HCT116 (cell line): ENCODE measurements around the gene POU2F3. TPM values are rescaled to one million over a fixed set of nuclear protein-coding genes. Genes with fewer than 3 reads are reported as not detected.

Experiments used
- ATAC-seq: fragments of 200-7000 bp; cut with Tn5 transposase; 2 replicates; pipeline ENCODE4 v1.9.1; 2020; ENCODE audit warnings: mild to moderate bottlenecking, moderate library complexity
- BruUV-seq: library from RNA; stranded (reverse); fragments of 400-500 nt; replicated peaks from 2 replicates; lab custom pipeline; 2021; lab: Mats Ljungman, UMichigan
- CTCF ChIA-PET: fragments of 300-600 bp; sonication (Branson Sonifier 250); formaldehyde crosslinking; loops from one replicate; lab custom pipeline; 2021; ENCODE audit warnings: antibody characterized with exemption; lab: Charles Lee
- POLR2A ChIA-PET: fragments of 300-600, 350-600 bp; sonication (Branson Sonifier 250); formaldehyde crosslinking; loops from one replicate; lab custom pipeline; 2021; ENCODE audit warnings: antibody characterized with exemption; lab: Charles Lee
- RAD21 ChIA-PET, 2 experiments: fragments of 300-600 bp; sonication (Branson Sonifier 250); formaldehyde crosslinking; loops; one replicate each; lab custom pipeline; 2023; ENCODE audit warnings: low total read pairs in 2 of 2; ENCODE audit not compliant: uncharacterized antibody in 2 of 2, unreplicated experiment in 2 of 2, low non-redundant PET in 1 of 2; lab: Charles Lee
- DNase-seq: peaks from one replicate; pipeline ENCODE4 v3.0.0-alpha.2; 2010; ENCODE audit warnings: low read depth, low spot score
- H2AFZ ChIP-seq: fragments of 200-600 bp; shearing (Covaris generic), sonication (generic); 2 replicates; pipeline ENCODE4 v1.6.1; 2017; ENCODE audit warnings: low read depth, mixed run types, mixed read lengths, antibody characterized with exemption, low read length; ENCODE audit not compliant: poor library complexity, severe bottlenecking
- H3K27ac ChIP-seq: 2 replicates; pipeline ENCODE4 v1.5.1; 2012; ENCODE audit warnings: low read depth, low read length
- H3K27me3 ChIP-seq: fragments of 200-600 bp; sonication (generic); 2 replicates; pipeline ENCODE4 v1.6.1; 2016; ENCODE audit warnings: mixed run types, low read length, mixed read lengths; ENCODE audit not compliant: insufficient read depth
- H3K36me3 ChIP-seq, 2 experiments: fragments of 200-500 bp in 1 of 2; fragments of 200-600 bp in 1 of 2; sonication (Bioruptor generic) in 1 of 2; sonication (generic) in 1 of 2; 2 replicates each; pipeline versions ENCODE4 v1.5.1 to v1.6.1; 2014 to 2016; ENCODE audit warnings: low read length in 2 of 2, inconsistent platforms in 1 of 2, mixed read lengths in 1 of 2, mixed run types in 1 of 2; ENCODE audit not compliant: insufficient read depth in 2 of 2, control insufficient read depth in 1 of 2
- H3K4me1 ChIP-seq, 2 experiments: fragments of 200-600 bp in 1 of 2; sonication (generic) in 1 of 2; 2 replicates each; pipeline versions ENCODE4 v1.5.1 to v1.6.1; 2012 to 2017; ENCODE audit warnings: low read length in 2 of 2, inconsistent platforms in 1 of 2, mild to moderate bottlenecking in 1 of 2, mixed read lengths in 1 of 2, mixed run types in 1 of 2, moderate library complexity in 1 of 2; ENCODE audit not compliant: insufficient read depth in 2 of 2, control insufficient read depth in 1 of 2
- H3K4me2 ChIP-seq: fragments of 200-600 bp; sonication (generic); 2 replicates; pipeline ENCODE4 v1.6.1; 2017; ENCODE audit warnings: mixed run types, low read length, mixed read lengths
- H3K4me3 ChIP-seq, 2 experiments: fragments of 200-600 bp in 1 of 2; sonication (generic) in 1 of 2; replicated peaks in 1 of 2; 2 replicates each; pipeline ENCODE4 v1.5.1; 2011 to 2016; ENCODE audit warnings: low read length in 2 of 2, control low read depth in 1 of 2, low read depth in 1 of 2, mild to moderate bottlenecking in 1 of 2, mixed read lengths in 1 of 2, mixed run types in 1 of 2
- H3K79me2 ChIP-seq: fragments of 200-600 bp; sonication (generic); 2 replicates; pipeline ENCODE4 v1.6.1; 2017; ENCODE audit warnings: mild to moderate bottlenecking, mixed run types, low read length, moderate library complexity, mixed read lengths; ENCODE audit not compliant: insufficient read depth
- H3K9ac ChIP-seq: fragments of 200-600 bp; sonication (generic); 2 replicates; pipeline ENCODE4 v1.6.1; 2016; ENCODE audit warnings: low read length, mixed read lengths
- H3K9me2 ChIP-seq: fragments of 200-600 bp; sonication (generic), shearing (Covaris generic); 2 replicates; pipeline ENCODE4 v1.6.1; 2017; ENCODE audit warnings: mixed run types, mild to moderate bottlenecking, moderate library complexity; ENCODE audit not compliant: insufficient read depth
- H3K9me3 ChIP-seq, 2 experiments: fragments of 200-500 bp in 1 of 2; fragments of 200-600 bp in 1 of 2; sonication (Bioruptor generic) in 1 of 2; sonication (generic) in 1 of 2; 2 replicates each; pipeline ENCODE4 v1.6.1; 2014 to 2017; ENCODE audit warnings: low read length in 2 of 2, mixed read lengths in 2 of 2, inconsistent platforms in 1 of 2, low read depth in 1 of 2, mild to moderate bottlenecking in 1 of 2, mixed run types in 1 of 2, moderate library complexity in 1 of 2; ENCODE audit not compliant: control insufficient read depth in 1 of 2, insufficient read depth in 1 of 2
- H4K20me1 ChIP-seq: fragments of 200-600 bp; sonication (generic), shearing (Covaris generic); 2 replicates; pipeline ENCODE4 v1.6.1; 2017; ENCODE audit warnings: mixed run types, mild to moderate bottlenecking, moderate library complexity; ENCODE audit not compliant: insufficient read depth
- CBX3 ChIP-seq: IDR thresholded peaks from 2 replicates; pipeline ENCODE4 v1.6.1; 2012; ENCODE audit warnings: low read depth
- EGR1 ChIP-seq: IDR thresholded peaks from 2 replicates; pipeline ENCODE4 v1.6.1; 2012; ENCODE audit warnings: low read depth
- EZH2 ChIP-seq: fragments of 200-600 bp; sonication (generic); IDR thresholded peaks from 2 replicates; pipeline ENCODE4 v1.6.1; 2017; ENCODE audit warnings: antibody characterized with exemption, mixed run types
- FOSL1 ChIP-seq: IDR thresholded peaks from 2 replicates; pipeline ENCODE4 v1.6.1; 2012; ENCODE audit warnings: low read depth
- JUND ChIP-seq: IDR thresholded peaks from 2 replicates; pipeline ENCODE4 v1.6.1; 2012
- POLR2A ChIP-seq: IDR thresholded peaks from 2 replicates; pipeline ENCODE4 v1.7.0; 2011; ENCODE audit warnings: borderline replicate concordance; ENCODE audit not compliant: insufficient read depth, insufficient read length; ENCODE audit errors: extremely low read depth
- SIN3A ChIP-seq: IDR thresholded peaks from 2 replicates; pipeline ENCODE4 v1.6.1; 2012; ENCODE audit warnings: low read depth
- SP1 ChIP-seq: IDR thresholded peaks from 2 replicates; pipeline ENCODE4 v1.6.1; 2012; ENCODE audit warnings: low read depth
- SRF ChIP-seq: IDR thresholded peaks from 2 replicates; pipeline ENCODE4 v1.6.1; 2012; ENCODE audit warnings: low read depth
- TCF7L2 ChIP-seq: IDR thresholded peaks from 2 replicates; pipeline ENCODE4 v1.7.0; 2011; ENCODE audit warnings: borderline replicate concordance, inconsistent platforms; ENCODE audit not compliant: insufficient read depth, insufficient read length; ENCODE audit errors: extremely low read depth
- YY1 ChIP-seq: IDR thresholded peaks from 2 replicates; pipeline ENCODE4 v1.6.1; 2011; ENCODE audit warnings: low read length, low read depth, moderate library complexity, mild to moderate bottlenecking; ENCODE audit not compliant: insufficient replicate concordance; ENCODE audit errors: extremely low read depth
- ZFX ChIP-seq: fragments of 450-650 bp; IDR thresholded peaks from 2 replicates; pipeline ENCODE4 v1.6.1; 2017
- intact Hi-C: fragments of 100-400 bp; cut with micrococcal nuclease; formaldehyde crosslinking; loops from 2 replicates; pipeline ENCODE4 v1.10.0; 2022
- total RNA-seq: library from RNA; stranded (reverse); gene quantifications from one replicate; pipeline ENCODE4 v1.2.1, GENCODE V29; 2021; ENCODE audit not compliant: unreplicated experiment
- TF ChIP-seq, protein P1 (sequence below): IDR thresholded peaks from 2 replicates; pipeline ENCODE4 v1.6.1; 2012
- TF ChIP-seq, protein P2 (sequence below): IDR thresholded peaks from 2 replicates; pipeline ENCODE4 v1.6.1; 2012
- TF ChIP-seq, protein P3 (sequence below), 3 experiments: fragments of 200-600 bp in 1 of 3; sonication (generic) in 1 of 3; IDR thresholded peaks in 2 of 3; conservative IDR thresholded peaks in 1 of 3; 2 replicates each; pipeline ENCODE4 v1.5.1; 2012 to 2017; ENCODE audit warnings: low read depth in 2 of 3, low read length in 2 of 3, antibody characterized with exemption in 1 of 3, borderline replicate concordance in 1 of 3, control low read depth in 1 of 3, mild to moderate bottlenecking in 1 of 3, mixed read lengths in 1 of 3, mixed run types in 1 of 3, moderate library complexity in 1 of 3; ENCODE audit not compliant: insufficient read depth in 1 of 3

The POU2F3 gene
- total RNA-seq, 1 experiment from 2014 or later, result 0.15 TPM

- Histone ChIP-seq H2AFZ (no peak overlapping the region), H3K27ac (peak overlapping the region; percentile 74), H3K36me3 (no peaks in the 10 kb centered on the region; a peak in 1 of 4 replicates), H3K4me2 (peak overlapping the region; percentile 70), H3K27me3 (no peaks in the 10 kb centered on the region), H3K4me3 (peak overlapping the region in 1 of 2 experiments; percentile 22; a peak in 2 of 4 replicates), H4K20me1 (0 out of 2 replicates have a peak, but pooled peaks cover 4% of the 10 kb centered on the region), H3K79me2 (peaks cover 90% of the 10 kb centered on the region), H3K9ac (peak overlapping the region; percentile 28; the same call in 1 of the 2 replicates), H3K4me1 (peaks cover 56 to 65% of the 10 kb centered on the region in 2 experiments), H3K9me2 (no peaks in the 10 kb centered on the region), H3K9me3 (no peaks in the 10 kb centered on the region)
- intact Hi-C loops, result no loop called here
- ChIA-PET POLR2A (interaction anchor here (1.0 kb wide), 1 partner anchor 15 kb away, joined by 4 read pairs; the partner anchor contains the start of gene ARHGEF12), CTCF (interaction anchor here (2.1 kb wide), 1 partner anchor 16 kb away, joined by 6 read pairs; no protein-coding TSS in a partner anchor), RAD21 (interaction anchor here in 1 of 2 experiments (0.7 kb wide), 1 partner anchor 11 kb away, joined by 8 read pairs; no protein-coding TSS in a partner anchor)
- DNase-seq (no peak), ATAC-seq (peak; percentile 70)
- TF ChIP-seq JUND (0 out of 2 replicates have a peak, but pooled peaks have one; percentile 29), FOSL1 (peak; percentile 45; the same call in 1 of the 2 replicates), SP1 (peak; percentile 33; the same call in 1 of the 2 replicates)
- TF ChIP-seq, protein P1, sequence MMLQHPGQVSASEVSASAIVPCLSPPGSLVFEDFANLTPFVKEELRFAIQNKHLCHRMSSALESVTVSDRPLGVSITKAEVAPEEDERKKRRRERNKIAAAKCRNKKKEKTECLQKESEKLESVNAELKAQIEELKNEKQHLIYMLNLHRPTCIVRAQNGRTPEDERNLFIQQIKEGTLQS, result no peak
- BruUV-seq, result no TSS peak
Observed at GRCh38 chr11:120350637-120351036, 110.7 kb downstream of the POU2F3 start.

GRCh38 chr11:120352405-120352804, 112.5 kb downstream of the POU2F3 start:
- DNase-seq (no peak), ATAC-seq (no peak)
- no peak overlapping the region for H2AFZ ChIP-seq
- BruUV-seq, result no TSS peak
- no peaks in the 10 kb centered on the region for H3K9me3 ChIP-seq
- ChIA-PET CTCF (no interaction called here), RAD21 (no interaction called here), POLR2A (no interaction called here)
- no peak overlapping the region; the same call in 1 of the 2 replicates for H3K4me2 ChIP-seq
- H3K4me1 ChIP-seq, result peaks cover 41 to 57% of the 10 kb centered on the region in 2 experiments
- 0 out of 2 replicates have a peak, but pooled peaks cover 4% of the 10 kb centered on the region for H4K20me1 ChIP-seq
- no peaks in the 10 kb centered on the region for H3K9me2 ChIP-seq
- intact Hi-C loops, result no loop called here
- H3K36me3 ChIP-seq, result no peaks in the 10 kb centered on the region; a peak in 1 of 4 replicates
- no peak overlapping the region for H3K9ac ChIP-seq
- no peak overlapping the region for H3K4me3 ChIP-seq
- no peak overlapping the region for H3K27ac ChIP-seq
- peaks cover 90% of the 10 kb centered on the region for H3K79me2 ChIP-seq
- H3K27me3 ChIP-seq, result no peaks in the 10 kb centered on the region
- TF ChIP-seq CBX3, result no peak
- TF ChIP-seq SP1, result no peak
- TF ChIP-seq ZFX, result no peak
- TF ChIP-seq, protein P2, sequence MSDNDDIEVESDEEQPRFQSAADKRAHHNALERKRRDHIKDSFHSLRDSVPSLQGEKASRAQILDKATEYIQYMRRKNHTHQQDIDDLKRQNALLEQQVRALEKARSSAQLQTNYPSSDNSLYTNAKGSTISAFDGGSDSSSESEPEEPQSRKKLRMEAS, result no peak
- no peak for TF ChIP-seq EZH2
- TF ChIP-seq POLR2A, result no peak
- TF ChIP-seq SIN3A, result no peak
- no peak for TF ChIP-seq TCF7L2
- no peak for TF ChIP-seq SRF
- no peak for TF ChIP-seq EGR1
- TF ChIP-seq, protein P3, sequence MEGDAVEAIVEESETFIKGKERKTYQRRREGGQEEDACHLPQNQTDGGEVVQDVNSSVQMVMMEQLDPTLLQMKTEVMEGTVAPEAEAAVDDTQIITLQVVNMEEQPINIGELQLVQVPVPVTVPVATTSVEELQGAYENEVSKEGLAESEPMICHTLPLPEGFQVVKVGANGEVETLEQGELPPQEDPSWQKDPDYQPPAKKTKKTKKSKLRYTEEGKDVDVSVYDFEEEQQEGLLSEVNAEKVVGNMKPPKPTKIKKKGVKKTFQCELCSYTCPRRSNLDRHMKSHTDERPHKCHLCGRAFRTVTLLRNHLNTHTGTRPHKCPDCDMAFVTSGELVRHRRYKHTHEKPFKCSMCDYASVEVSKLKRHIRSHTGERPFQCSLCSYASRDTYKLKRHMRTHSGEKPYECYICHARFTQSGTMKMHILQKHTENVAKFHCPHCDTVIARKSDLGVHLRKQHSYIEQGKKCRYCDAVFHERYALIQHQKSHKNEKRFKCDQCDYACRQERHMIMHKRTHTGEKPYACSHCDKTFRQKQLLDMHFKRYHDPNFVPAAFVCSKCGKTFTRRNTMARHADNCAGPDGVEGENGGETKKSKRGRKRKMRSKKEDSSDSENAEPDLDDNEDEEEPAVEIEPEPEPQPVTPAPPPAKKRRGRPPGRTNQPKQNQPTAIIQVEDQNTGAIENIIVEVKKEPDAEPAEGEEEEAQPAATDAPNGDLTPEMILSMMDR (IDR thresholded peaks at IDR 0.05 in 2 of 3, conservative IDR thresholded peaks at IDR 0.05 in 1 of 3; ENCODE audit: borderline replicate concordance in 1 of 3, insufficient read depth in 1 of 3, low read depth in 2 of 3, low read length in 2 of 3), result no peak
- TF ChIP-seq YY1, result no peak
